Tibial artery (tissue), 4 donors: ENCODE data around the gene SURF4.
"Not testable (repeated sequence)": the region's sequence is repeated elsewhere in the genome, so short reads cannot be mapped to it uniquely, and the experiment has no call there.

ENCODE experiments used
- DNase-seq, 2 donors: peaks; one replicate each; pipeline ENCODE4 v3.0.0-alpha.2; 2019
- H3K27ac ChIP-seq, 2 donors: fragments of 200-600 bp; sonication (generic) in 1 of 2; 1 replicate in 1 of 2; 2 replicates in 1 of 2; pipeline ENCODE4 v1.5.1; 2018 to 2019; ENCODE audit warnings: mild to moderate bottlenecking in 1 of 2
- H3K27me3 ChIP-seq, 2 donors: fragments of 200-600 bp; sonication (generic) in 1 of 2; one replicate each; pipeline versions ENCODE4 v1.5.1 to v1.6.0; 2016 to 2019
- H3K36me3 ChIP-seq, 3 donors: fragments of 200-600 bp; sonication (generic) in 2 of 3; one replicate each; pipeline ENCODE4 v1.5.1; 2016 to 2019; ENCODE audit warnings: mild to moderate bottlenecking in 2 of 3
- H3K4me1 ChIP-seq, 4 donors: fragments of 200-600 bp; sonication (generic) in 2 of 4; 1 replicate in 3 of 4; 2 replicates in 1 of 4; pipeline ENCODE4 v1.5.1; 2016 to 2019
- H3K4me3 ChIP-seq, 2 donors: fragments of 200-600 bp; sonication (generic) in 1 of 2; 1 replicate in 1 of 2; 2 replicates in 1 of 2; pipeline ENCODE4 v1.5.1; 2018 to 2019; ENCODE audit warnings: mild to moderate bottlenecking in 2 of 2
- H3K9me3 ChIP-seq, 3 donors: fragments of 200-600 bp; sonication (generic) in 1 of 3; one replicate each; pipeline ENCODE4 v1.5.1; 2016 to 2019
- intact Hi-C: fragments of 100-400 bp; cut with DNase I; formaldehyde crosslinking; loops from one replicate; pipeline ENCODE4 v1.15.0; 2023; ENCODE audit warnings: low total_unique reads
- TF ChIP-seq, protein P1 (sequence below), 2 experiments: fragments of 200-600 bp in 1 of 2; fragments of 450-650 bp in 1 of 2; IDR thresholded peaks; one replicate each; pipeline ENCODE4 v1.5.1; 2017 to 2019; ENCODE audit warnings: antibody characterized with exemption in 2 of 2, mild to moderate bottlenecking in 1 of 2, moderate library complexity in 1 of 2

Gene SURF4

DNA sequence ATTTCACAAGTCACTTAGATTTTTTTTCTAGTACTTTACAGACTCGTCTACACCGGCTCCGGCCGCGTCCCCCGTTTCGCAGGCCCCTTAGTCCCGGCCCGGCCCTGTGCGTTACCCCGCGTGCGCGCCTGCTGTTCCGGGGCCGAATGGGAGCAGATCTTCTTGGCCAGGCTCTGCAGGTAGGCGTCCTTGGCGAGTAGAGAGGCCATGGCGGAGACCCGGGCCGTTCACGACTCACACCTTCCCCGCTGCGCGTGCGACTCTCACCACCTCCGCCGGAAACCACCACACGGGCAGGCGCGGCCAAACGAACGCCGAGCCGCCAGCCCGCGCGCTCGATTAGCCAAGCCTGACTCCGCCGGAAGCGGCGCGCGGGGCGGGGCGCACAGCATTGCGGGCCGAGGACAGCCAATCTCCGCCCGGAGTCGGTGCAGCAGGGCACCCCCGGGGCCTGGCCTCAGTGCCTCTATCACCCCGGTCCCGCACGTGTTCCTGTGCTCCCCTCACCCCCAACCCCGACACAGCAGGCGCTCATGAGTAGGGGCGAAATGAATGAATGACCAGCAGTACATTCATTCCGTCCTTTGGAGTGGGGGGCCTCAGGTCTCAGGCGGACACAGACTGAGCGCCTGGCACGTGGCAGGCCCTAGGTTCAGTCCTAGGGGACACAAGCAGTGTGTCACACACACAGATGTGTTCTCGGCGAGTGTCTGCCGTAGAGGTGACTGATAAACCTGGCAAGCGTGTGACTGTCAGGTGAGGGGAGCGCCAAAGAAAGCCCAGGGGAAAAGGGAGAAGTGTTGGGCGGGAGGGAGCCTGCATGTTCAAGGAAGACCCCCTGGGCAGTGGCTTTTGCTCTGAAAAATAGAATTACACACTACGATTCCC is 39.7 kb downstream of the SURF4 start, which contains the start of gene SURF6:
Gene SURF6, minus strand, starts transcription at position 265 of the 888 bp plus-strand sequence. Its CDS starts 56 bp downstream, at position 209.
- intact Hi-C loops, result loop anchor here (10.0 kb wide), 2 partner anchors 149 to 311 kb away; no protein-coding TSS in a partner anchor
- peak; percentile 85 to 93 for DNase-seq
- TF ChIP-seq, protein P1, sequence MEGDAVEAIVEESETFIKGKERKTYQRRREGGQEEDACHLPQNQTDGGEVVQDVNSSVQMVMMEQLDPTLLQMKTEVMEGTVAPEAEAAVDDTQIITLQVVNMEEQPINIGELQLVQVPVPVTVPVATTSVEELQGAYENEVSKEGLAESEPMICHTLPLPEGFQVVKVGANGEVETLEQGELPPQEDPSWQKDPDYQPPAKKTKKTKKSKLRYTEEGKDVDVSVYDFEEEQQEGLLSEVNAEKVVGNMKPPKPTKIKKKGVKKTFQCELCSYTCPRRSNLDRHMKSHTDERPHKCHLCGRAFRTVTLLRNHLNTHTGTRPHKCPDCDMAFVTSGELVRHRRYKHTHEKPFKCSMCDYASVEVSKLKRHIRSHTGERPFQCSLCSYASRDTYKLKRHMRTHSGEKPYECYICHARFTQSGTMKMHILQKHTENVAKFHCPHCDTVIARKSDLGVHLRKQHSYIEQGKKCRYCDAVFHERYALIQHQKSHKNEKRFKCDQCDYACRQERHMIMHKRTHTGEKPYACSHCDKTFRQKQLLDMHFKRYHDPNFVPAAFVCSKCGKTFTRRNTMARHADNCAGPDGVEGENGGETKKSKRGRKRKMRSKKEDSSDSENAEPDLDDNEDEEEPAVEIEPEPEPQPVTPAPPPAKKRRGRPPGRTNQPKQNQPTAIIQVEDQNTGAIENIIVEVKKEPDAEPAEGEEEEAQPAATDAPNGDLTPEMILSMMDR (IDR thresholded peaks at IDR 0.05), result no peak
- Histone ChIP-seq H3K36me3 (peaks cover 39 to 63% (median 50%) of the 10 kb centered on the region in 3 donors), H3K27me3 (no peaks in the 10 kb centered on the region), H3K4me3 (peak within 1 kb of the TSS; percentile 87 to 95), H3K27ac (peak within 1 kb of the TSS; percentile 71 to 73), H3K9me3 (no peaks in the 10 kb centered on the region), H3K4me1 (peaks cover 0 to 32% (median 24%) of the 10 kb centered on the region in 4 donors)

GRCh38 chr9:133334888-133335287 is 41.0 kb downstream of the SURF4 start:
- Histone ChIP-seq H3K4me3 (peak overlapping the region; percentile 87 to 95), H3K36me3 (peaks cover 40 to 63% (median 43%) of the 10 kb centered on the region in 3 donors), H3K4me1 (peaks cover 0 to 32% (median 24%) of the 10 kb centered on the region in 4 donors)
- DNase-seq, result peak in 1 of 2 donors; percentile 37
- H3K27ac ChIP-seq, H3K27me3 ChIP-seq, H3K9me3 ChIP-seq: not testable (repeated sequence)
- intact Hi-C loops, result loop anchor here (10.0 kb wide), 2 partner anchors 150 to 310 kb away; no protein-coding TSS in a partner anchor

GRCh38 chr9:133334161-133334560 is 41.7 kb downstream of the SURF4 start:
- peaks cover 36 to 57% (median 40%) of the 10 kb centered on the region in 3 donors for H3K36me3 ChIP-seq
- no peak overlapping the region for H3K27ac ChIP-seq
- peaks cover 0 to 32% (median 24%) of the 10 kb centered on the region in 4 donors for H3K4me1 ChIP-seq
- TF ChIP-seq, protein P1 (IDR thresholded peaks at IDR 0.05), result no peak
- no peaks in the 10 kb centered on the region for H3K27me3 ChIP-seq
- no peak overlapping the region for H3K4me3 ChIP-seq
- H3K9me3 ChIP-seq, result no peaks in the 10 kb centered on the region
- intact Hi-C loops, result loop anchor here (10.0 kb wide), 2 partner anchors 151 to 309 kb away; no protein-coding TSS in a partner anchor
- no peak for DNase-seq

DNA sequence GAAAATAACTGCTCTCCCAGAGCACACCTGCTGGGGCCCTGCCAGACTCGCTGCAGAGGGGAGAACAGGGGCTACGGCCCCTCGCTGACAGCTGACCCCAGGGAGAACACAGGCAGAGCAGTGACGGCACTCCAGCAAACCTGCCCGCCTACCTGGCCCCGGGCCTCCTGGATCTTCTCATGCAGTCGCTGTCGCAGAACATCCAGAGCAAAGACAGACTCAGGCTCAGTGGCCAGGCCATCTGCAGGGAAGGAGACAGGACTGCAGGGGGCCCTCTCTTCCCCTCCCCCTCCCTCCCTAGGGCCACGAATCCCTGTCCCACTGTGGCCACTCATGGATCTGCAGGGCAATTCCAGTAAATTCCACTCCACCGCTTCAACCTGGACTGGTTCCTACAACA is 42.3 kb downstream of the SURF4 start:
- TF ChIP-seq, protein P1 (IDR thresholded peaks at IDR 0.05), result no peak
- peak in 1 of 2 donors; percentile 35 for DNase-seq
- Histone ChIP-seq H3K4me3 (no peak overlapping the region), H3K9me3 (no peaks in the 10 kb centered on the region), H3K4me1 (peaks cover 0 to 32% (median 24%) of the 10 kb centered on the region in 4 donors), H3K36me3 (peaks cover 36 to 51% (median 40%) of the 10 kb centered on the region in 3 donors), H3K27ac (no peak overlapping the region), H3K27me3 (no peaks in the 10 kb centered on the region)
- intact Hi-C loops, result loop anchor here (10.0 kb wide), 2 partner anchors 151 to 309 kb away; no protein-coding TSS in a partner anchor

- Histone ChIP-seq H3K27me3 (no peaks in the 10 kb centered on the region), H3K9me3 (no peaks in the 10 kb centered on the region), H3K27ac (no peak overlapping the region), H3K36me3 (peaks cover 36 to 50% (median 40%) of the 10 kb centered on the region in 3 donors), H3K4me1 (peaks cover 0 to 32% (median 24%) of the 10 kb centered on the region in 4 donors), H3K4me3 (no peak overlapping the region)
- intact Hi-C loops, result loop anchor here (10.0 kb wide), 2 partner anchors 152 to 308 kb away; no protein-coding TSS in a partner anchor
- peak in 1 of 2 donors; percentile 41 for DNase-seq
- TF ChIP-seq, protein P1 (IDR thresholded peaks at IDR 0.05), result no peak
Measured at GRCh38 chr9:133333011-133333410, 42.8 kb downstream of the SURF4 start.
